ENCODE results near the gene CYP46A1.

GRCh38 chr14:99635116-99635515 is 49.0 kb upstream of the CYP46A1 start:
- no peak for TF ChIP-seq POLR2A (IDR thresholded peaks at IDR 0.05)
- TF ChIP-seq CTCF (IDR thresholded peaks at IDR 0.05): no peak

Data from Peyer's patch (tissue), 4 donors.